Trophoblast cell (in vitro differentiated cells and primary cell): Measurements from ENCODE around the gene FYN.

Experiments used
- DNase-seq, 2 donors: peaks; one replicate each; pipeline ENCODE4 v3.0.0-alpha.2; 2016
- H2AFZ ChIP-seq: 2 replicates; pipeline ENCODE4 v1.6.1; 2013; ENCODE audit warnings: low read length, moderate library complexity, mild to moderate bottlenecking; ENCODE audit not compliant: insufficient read depth, poor library complexity
- H2AK5ac ChIP-seq: 2 replicates; pipeline ENCODE4 v1.6.1; 2013; ENCODE audit warnings: mild to moderate bottlenecking, low read length
- H2BK120ac ChIP-seq: 2 replicates; pipeline ENCODE4 v1.6.1; 2013; ENCODE audit warnings: low read length, mild to moderate bottlenecking, moderate library complexity; ENCODE audit not compliant: insufficient read depth, poor library complexity
- H2BK12ac ChIP-seq: 2 replicates; pipeline ENCODE4 v1.6.1; 2013; ENCODE audit warnings: mild to moderate bottlenecking, low read length, moderate library complexity
- H2BK5ac ChIP-seq: 2 replicates; pipeline ENCODE4 v1.6.1; 2013; ENCODE audit warnings: low read length, low read depth, moderate library complexity, mild to moderate bottlenecking; ENCODE audit not compliant: poor library complexity
- H3K14ac ChIP-seq: 2 replicates; pipeline ENCODE4 v1.6.1; 2013; ENCODE audit warnings: mild to moderate bottlenecking, low read length
- H3K18ac ChIP-seq: 2 replicates; pipeline ENCODE4 v1.6.1; 2013; ENCODE audit warnings: mild to moderate bottlenecking, low read length
- H3K23ac ChIP-seq: 2 replicates; pipeline ENCODE4 v1.6.1; 2013; ENCODE audit warnings: low read length
- H3K27ac ChIP-seq: 2 replicates; pipeline ENCODE4 v1.5.1; 2013; ENCODE audit warnings: low read depth, mild to moderate bottlenecking, inconsistent platforms, low read length, moderate library complexity
- H3K27me3 ChIP-seq: 2 replicates; pipeline ENCODE4 v1.6.1; 2013; ENCODE audit warnings: inconsistent platforms, mild to moderate bottlenecking, low read length, moderate library complexity; ENCODE audit not compliant: insufficient read depth
- H3K36me3 ChIP-seq, 2 experiments: 1 replicate in 1 of 2; 2 replicates in 1 of 2; pipeline ENCODE4 v1.6.1; 2013; ENCODE audit warnings: low read length in 2 of 2, mild to moderate bottlenecking in 2 of 2, moderate library complexity in 1 of 2; ENCODE audit not compliant: insufficient read depth in 2 of 2, control insufficient read depth in 1 of 2
- H3K4ac ChIP-seq: 2 replicates; pipeline ENCODE4 v1.6.1; 2013; ENCODE audit warnings: low read depth, mild to moderate bottlenecking, low read length, moderate library complexity
- H3K4me1 ChIP-seq, 2 experiments: 1 replicate in 1 of 2; 2 replicates in 1 of 2; pipeline ENCODE4 v1.6.1; 2013; ENCODE audit warnings: low read length in 2 of 2, mild to moderate bottlenecking in 2 of 2, moderate library complexity in 1 of 2; ENCODE audit not compliant: insufficient read depth in 2 of 2, control insufficient read depth in 1 of 2
- H3K4me2 ChIP-seq: 2 replicates; pipeline ENCODE4 v1.6.1; 2013; ENCODE audit warnings: inconsistent platforms, mild to moderate bottlenecking, low read length, moderate library complexity
- H3K4me3 ChIP-seq: 2 replicates; pipeline ENCODE4 v1.5.1; 2013; ENCODE audit warnings: mild to moderate bottlenecking, low read depth, low read length, inconsistent platforms
- H3K79me1 ChIP-seq: one replicate; pipeline ENCODE4 v1.6.1; 2013; ENCODE audit warnings: low read length
- H3K79me2 ChIP-seq: 2 replicates; pipeline ENCODE4 v1.6.1; 2013; ENCODE audit warnings: low read length, mild to moderate bottlenecking; ENCODE audit not compliant: control insufficient read depth, insufficient read depth, poor library complexity
- H3K9ac ChIP-seq: 2 replicates; pipeline ENCODE4 v1.6.1; 2013; ENCODE audit warnings: mild to moderate bottlenecking, low read length
- H3K9me3 ChIP-seq: 2 replicates; pipeline ENCODE4 v1.6.1; 2013; ENCODE audit warnings: low read depth, mild to moderate bottlenecking, control low read depth, inconsistent platforms, low read length; ENCODE audit not compliant: insufficient read depth
- H4K12ac ChIP-seq: 2 replicates; pipeline ENCODE4 v1.6.1; 2013; ENCODE audit warnings: low read depth, mild to moderate bottlenecking, low read length, moderate library complexity
- H4K8ac ChIP-seq: 2 replicates; pipeline ENCODE4 v1.6.1; 2013; ENCODE audit warnings: low read depth, mild to moderate bottlenecking, low read length, moderate library complexity
- H4K91ac ChIP-seq: one replicate; pipeline ENCODE4 v1.6.1; 2013; ENCODE audit warnings: low read depth, mild to moderate bottlenecking, low read length, moderate library complexity
- WGBS: extraction: QIAGEN DNeasy Blood & Tissue Kit; methylation state at CpG from one replicate; pipeline ENCODE4 v1.1.7; 2013; ENCODE audit warnings: missing lambda C conversion rate; ENCODE audit not compliant: insufficient read length, insufficient coverage; ENCODE audit errors: extremely low coverage; 5-methylcytosine and 5-hydroxymethylcytosine counted together

FYN gene

DNA sequence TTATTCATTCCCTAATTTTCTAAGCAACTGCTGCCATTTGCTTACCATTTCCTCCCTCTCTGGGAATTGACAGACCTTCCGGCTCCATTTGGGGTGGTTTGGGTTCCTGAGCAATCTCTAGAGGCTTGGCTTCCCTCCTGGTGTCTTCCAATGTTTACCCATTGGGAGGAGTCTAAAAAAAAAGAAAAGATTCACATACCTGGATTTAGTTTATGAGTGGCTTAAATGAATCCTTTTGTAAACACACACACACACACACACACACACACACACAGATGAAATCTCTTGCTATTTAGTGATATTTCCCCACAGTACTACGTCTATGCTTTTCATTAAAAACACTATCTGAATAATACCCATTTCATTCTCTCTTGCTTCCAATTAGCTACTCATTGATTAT is 219.3 kb downstream of the FYN start:
- no peak overlapping the region for H2BK5ac ChIP-seq
- no peak overlapping the region for H3K4me2 ChIP-seq
- H3K4me3 ChIP-seq = no peak overlapping the region
- peaks cover 2% of the 10 kb centered on the region for H3K9me3 ChIP-seq
- H3K36me3 ChIP-seq = peaks cover 0 to 2% of the 10 kb centered on the region in 2 experiments
- H3K79me2 ChIP-seq = no peaks in the 10 kb centered on the region
- no peak overlapping the region for H2AK5ac ChIP-seq
- H2AFZ ChIP-seq = no peak overlapping the region
- DNase-seq = no peak
- no peak overlapping the region for H4K91ac ChIP-seq
- no peak overlapping the region for H2BK12ac ChIP-seq
- H3K9ac ChIP-seq = no peak overlapping the region
- H4K12ac ChIP-seq = no peak overlapping the region
- H3K14ac ChIP-seq = no peak overlapping the region
- H3K27ac ChIP-seq = no peak overlapping the region
- H3K27me3 ChIP-seq = no peaks in the 10 kb centered on the region
- no peak overlapping the region for H3K18ac ChIP-seq
- H3K79me1 ChIP-seq = no peaks in the 10 kb centered on the region
- WGBS = no CpG with 5 or more reads among the region's 2 CpGs
- H3K4ac ChIP-seq = no peak overlapping the region
- no peaks in the 10 kb centered on the region for H3K4me1 ChIP-seq
- no peak overlapping the region for H3K23ac ChIP-seq
- H2BK120ac ChIP-seq = no peak overlapping the region
- H4K8ac ChIP-seq = no peak overlapping the region

DNA sequence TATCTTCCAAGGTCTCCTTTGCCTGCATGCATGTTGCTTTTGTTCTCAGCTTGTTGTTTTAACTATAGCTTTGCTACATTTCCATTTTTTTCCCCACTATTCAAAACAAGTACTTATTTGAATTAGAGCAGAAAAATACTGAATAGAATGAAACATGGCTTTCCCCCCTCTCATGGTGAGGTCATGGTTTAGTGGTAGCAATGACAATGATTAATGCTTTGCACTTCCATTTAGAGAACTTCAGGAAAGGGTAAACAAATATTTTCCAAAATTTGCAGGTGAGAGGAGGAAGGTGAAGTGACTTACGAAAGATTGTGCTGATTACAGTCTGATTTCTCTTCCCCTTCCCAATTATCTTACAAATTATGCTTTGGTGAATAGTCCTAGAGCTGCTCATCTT is 219.8 kb downstream of the FYN start:
- H2BK5ac ChIP-seq = no peak overlapping the region
- H3K14ac ChIP-seq = no peak overlapping the region
- H3K4me1 ChIP-seq = no peaks in the 10 kb centered on the region
- no peak overlapping the region for H3K18ac ChIP-seq
- peaks cover 0 to 2% of the 10 kb centered on the region in 2 experiments for H3K36me3 ChIP-seq
- peaks cover 2% of the 10 kb centered on the region for H3K9me3 ChIP-seq
- H3K23ac ChIP-seq = no peak overlapping the region
- no peak overlapping the region for H2BK120ac ChIP-seq
- no peak overlapping the region for H3K9ac ChIP-seq
- no peak overlapping the region for H2AK5ac ChIP-seq
- H4K91ac ChIP-seq = no peak overlapping the region
- no peak overlapping the region for H3K27ac ChIP-seq
- H3K4me3 ChIP-seq = no peak overlapping the region
- no peak overlapping the region for H3K4me2 ChIP-seq
- H2AFZ ChIP-seq = no peak overlapping the region
- WGBS = no CpG with 5 or more reads among the region's 1 CpG
- H3K27me3 ChIP-seq = no peaks in the 10 kb centered on the region
- H4K12ac ChIP-seq = no peak overlapping the region
- no peak overlapping the region for H3K4ac ChIP-seq
- no peaks in the 10 kb centered on the region for H3K79me1 ChIP-seq
- no peak overlapping the region for H2BK12ac ChIP-seq
- no peaks in the 10 kb centered on the region for H3K79me2 ChIP-seq
- H4K8ac ChIP-seq = no peak overlapping the region
- DNase-seq = no peak

DNA sequence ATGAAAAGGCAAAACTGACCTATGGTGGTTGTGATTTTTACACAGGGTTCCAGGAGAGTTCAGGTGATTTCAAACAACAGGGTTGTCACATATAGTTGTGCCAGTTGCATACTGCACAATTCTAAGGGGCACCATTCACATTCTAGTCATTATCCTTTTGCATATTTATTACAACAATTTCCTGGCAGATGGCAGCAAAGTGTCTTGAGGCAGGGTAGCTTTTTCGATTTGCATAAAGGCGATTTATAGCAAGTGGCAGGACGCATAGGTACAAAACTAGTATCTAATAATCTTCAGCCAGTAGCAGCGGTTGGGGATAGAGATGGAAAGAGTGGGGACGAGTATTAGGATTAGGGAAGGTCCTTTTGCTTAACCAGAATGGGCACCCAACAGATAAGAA is 221.1 kb downstream of the FYN start:
- no peaks in the 10 kb centered on the region for H3K79me1 ChIP-seq
- H3K14ac ChIP-seq = no peak overlapping the region
- peaks cover 2% of the 10 kb centered on the region for H3K9me3 ChIP-seq
- H2BK5ac ChIP-seq = no peak overlapping the region
- no peak overlapping the region for H2BK120ac ChIP-seq
- H3K4me3 ChIP-seq = no peak overlapping the region
- H3K27ac ChIP-seq = no peak overlapping the region
- no peaks in the 10 kb centered on the region for H3K79me2 ChIP-seq
- no peaks in the 10 kb centered on the region for H3K27me3 ChIP-seq
- no peak overlapping the region for H4K12ac ChIP-seq
- H3K4me2 ChIP-seq = no peak overlapping the region
- peaks cover 0 to 2% of the 10 kb centered on the region in 2 experiments for H3K36me3 ChIP-seq
- H3K4ac ChIP-seq = no peak overlapping the region
- no peak overlapping the region for H2AK5ac ChIP-seq
- H3K18ac ChIP-seq = no peak overlapping the region
- H3K4me1 ChIP-seq = no peaks in the 10 kb centered on the region
- DNase-seq = no peak
- no peak overlapping the region for H3K23ac ChIP-seq
- no CpG with 5 or more reads among the region's 5 CpGs for WGBS
- no peak overlapping the region for H2BK12ac ChIP-seq
- no peak overlapping the region for H4K8ac ChIP-seq
- H4K91ac ChIP-seq = no peak overlapping the region
- H2AFZ ChIP-seq = no peak overlapping the region
- H3K9ac ChIP-seq = no peak overlapping the region

DNA sequence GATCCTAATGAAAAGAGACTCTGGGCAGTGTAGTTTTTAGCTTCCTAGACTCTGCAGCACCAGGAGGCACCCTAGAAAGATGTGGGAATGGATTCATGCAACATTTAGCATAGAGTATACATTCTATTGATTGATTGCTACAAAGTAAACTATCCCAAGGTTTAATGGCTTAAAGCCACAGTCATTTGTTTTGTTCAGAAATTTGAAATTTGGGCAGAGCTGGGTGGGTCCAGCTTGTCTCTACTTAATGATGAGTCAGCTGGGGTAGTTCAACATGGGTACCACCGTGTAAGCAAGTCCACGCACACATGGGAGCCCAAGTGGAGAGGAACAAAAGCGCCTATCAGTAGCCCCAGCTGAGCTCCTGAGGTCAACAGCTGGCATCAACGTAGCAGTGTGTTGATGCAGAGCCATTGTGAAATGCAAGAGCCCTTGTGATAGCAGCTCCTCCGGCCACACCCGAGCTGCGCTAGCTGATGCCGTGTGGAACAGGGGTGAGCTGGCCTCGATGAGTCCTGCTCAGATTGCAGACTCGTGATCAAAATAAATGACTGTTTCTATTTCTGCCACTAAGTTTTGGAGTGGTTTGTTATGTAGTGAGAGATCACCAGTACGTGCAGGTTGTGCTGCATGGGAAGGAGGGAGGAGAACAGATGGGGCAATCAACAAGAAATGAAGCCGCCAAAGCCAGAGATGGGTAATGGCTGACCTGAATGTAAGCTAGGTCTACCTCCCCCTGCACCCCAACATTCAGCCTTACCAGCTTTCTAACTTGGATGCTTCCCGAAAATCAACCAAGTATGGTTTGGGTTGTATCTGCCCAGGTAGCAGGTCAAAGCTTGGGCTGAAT is 221.8 kb downstream of the FYN start:
- Histone ChIP-seq H3K4me3 (no peak overlapping the region), H2AK5ac (no peak overlapping the region), H3K79me2 (no peaks in the 10 kb centered on the region), H3K4me2 (no peak overlapping the region), H3K9ac (no peak overlapping the region), H3K4me1 (no peaks in the 10 kb centered on the region), H3K27me3 (no peaks in the 10 kb centered on the region), H3K4ac (no peak overlapping the region), H2BK12ac (no peak overlapping the region), H2AFZ (no peak overlapping the region), H2BK5ac (no peak overlapping the region), H3K18ac (no peak overlapping the region), H4K91ac (no peak overlapping the region), H2BK120ac (no peak overlapping the region), H3K14ac (no peak overlapping the region), H3K36me3 (peaks cover 0 to 2% of the 10 kb centered on the region in 2 experiments), H4K8ac (no peak overlapping the region), H3K9me3 (peaks cover 2% of the 10 kb centered on the region), H4K12ac (no peak overlapping the region), H3K23ac (no peak overlapping the region), H3K79me1 (no peaks in the 10 kb centered on the region), H3K27ac (no peak overlapping the region)
- WGBS = no CpG with 5 or more reads among the region's 13 CpGs
- no peak for DNase-seq
